ENCODE data around the gene PRKCE.

DNA sequence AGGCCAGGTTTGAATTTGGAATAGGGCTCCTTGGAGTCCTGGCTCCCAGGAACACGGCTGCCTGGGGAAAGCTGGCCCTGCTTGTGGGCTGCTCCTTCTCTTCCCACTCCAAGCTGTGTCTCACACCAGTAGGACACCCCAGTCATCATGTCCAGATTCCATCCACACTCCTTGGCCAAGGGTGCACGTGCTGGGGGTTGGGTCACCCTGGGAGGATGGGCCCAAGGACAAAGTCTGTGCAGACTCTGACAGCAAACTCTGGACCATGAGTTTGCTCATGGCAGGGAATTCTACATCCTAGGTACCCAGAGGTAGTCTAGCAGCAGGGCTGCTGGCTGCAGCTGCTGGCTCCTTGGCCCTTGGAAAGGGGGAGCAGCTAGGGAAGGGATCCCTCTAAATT is 543.4 kb downstream of the PRKCE start:
- TF ChIP-seq CTCF (IDR thresholded peaks at IDR 0.05) (no peak), POLR2AphosphoS5 (IDR thresholded peaks at IDR 0.05) (no peak)
